HL-60 (cell line): Measurements from ENCODE around the gene ADAMTS12.

Experiments used
- DNase-seq, 2 experiments: peaks; one replicate each; pipeline ENCODE4 v3.0.0-alpha.2; 2010 to 2020; ENCODE audit warnings: low read depth in 1 of 2, low spot score in 1 of 2
- H3K27ac ChIP-seq: fragments of 250-450 bp; sonication (Bioruptor Pico); replicated peaks from 2 replicates; pipeline ENCODE4 v1.5.1; 2020; ENCODE audit warnings: mild to moderate bottlenecking, moderate library complexity
- H3K27me3 ChIP-seq: fragments of 250-450 bp; sonication (Bioruptor Pico); 2 replicates; pipeline ENCODE4 v1.5.1; 2021; ENCODE audit warnings: mild to moderate bottlenecking, moderate library complexity; ENCODE audit not compliant: insufficient read depth, poor library complexity, severe bottlenecking
- H3K4me3 ChIP-seq: replicated peaks from 2 replicates; pipeline ENCODE4 v1.5.1; 2011; ENCODE audit warnings: mild to moderate bottlenecking, control low read depth, low read length; ENCODE audit not compliant: insufficient read depth
- CTCF ChIP-seq: IDR thresholded peaks from one replicate; pipeline ENCODE4 v1.5.1; 2011; ENCODE audit warnings: low read length, control low read depth, inconsistent platforms; ENCODE audit not compliant: insufficient read depth
- GABPA ChIP-seq: IDR thresholded peaks from 2 replicates; pipeline ENCODE4 v1.6.1; 2012; ENCODE audit warnings: low read depth
- POLR2AphosphoS5 ChIP-seq: IDR thresholded peaks from 2 replicates; pipeline ENCODE4 v1.6.1; 2012; ENCODE audit warnings: low read depth
- SPI1 ChIP-seq: IDR thresholded peaks from 2 replicates; pipeline ENCODE4 v1.6.1; 2012; ENCODE audit warnings: low read depth, mild to moderate bottlenecking, borderline replicate concordance
- TF ChIP-seq, protein P1 (sequence below): IDR thresholded peaks from 2 replicates; pipeline ENCODE4 v1.6.1; 2012; ENCODE audit warnings: low read depth; ENCODE audit not compliant: insufficient replicate concordance

Gene ADAMTS12

DNA sequence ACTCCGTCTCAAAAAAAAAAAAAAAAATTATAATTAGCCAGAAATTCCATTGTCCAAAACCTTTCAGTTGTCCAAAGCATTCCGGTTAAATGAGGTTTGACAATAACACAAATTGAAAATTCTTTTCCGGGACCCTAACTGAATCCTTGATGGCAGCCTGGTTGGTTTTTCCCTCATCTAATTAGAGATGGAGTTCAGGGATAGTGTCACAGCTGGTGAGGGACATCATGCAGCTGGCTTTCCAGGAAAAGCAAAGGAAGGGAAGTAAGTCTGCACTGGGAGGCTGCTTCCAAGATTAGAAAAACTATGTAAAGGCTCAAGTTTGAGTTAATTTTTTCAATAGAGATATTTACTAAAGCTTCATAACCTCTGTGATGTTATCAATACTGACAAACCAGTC lies 195.4 kb downstream of the ADAMTS12 start:
- DNase-seq = no peak
- Histone ChIP-seq H3K27ac (no peak overlapping the region), H3K27me3 (no peaks in the 10 kb centered on the region), H3K4me3 (no peak overlapping the region)
- TF ChIP-seq SPI1 = no peak
- TF ChIP-seq, protein P1, sequence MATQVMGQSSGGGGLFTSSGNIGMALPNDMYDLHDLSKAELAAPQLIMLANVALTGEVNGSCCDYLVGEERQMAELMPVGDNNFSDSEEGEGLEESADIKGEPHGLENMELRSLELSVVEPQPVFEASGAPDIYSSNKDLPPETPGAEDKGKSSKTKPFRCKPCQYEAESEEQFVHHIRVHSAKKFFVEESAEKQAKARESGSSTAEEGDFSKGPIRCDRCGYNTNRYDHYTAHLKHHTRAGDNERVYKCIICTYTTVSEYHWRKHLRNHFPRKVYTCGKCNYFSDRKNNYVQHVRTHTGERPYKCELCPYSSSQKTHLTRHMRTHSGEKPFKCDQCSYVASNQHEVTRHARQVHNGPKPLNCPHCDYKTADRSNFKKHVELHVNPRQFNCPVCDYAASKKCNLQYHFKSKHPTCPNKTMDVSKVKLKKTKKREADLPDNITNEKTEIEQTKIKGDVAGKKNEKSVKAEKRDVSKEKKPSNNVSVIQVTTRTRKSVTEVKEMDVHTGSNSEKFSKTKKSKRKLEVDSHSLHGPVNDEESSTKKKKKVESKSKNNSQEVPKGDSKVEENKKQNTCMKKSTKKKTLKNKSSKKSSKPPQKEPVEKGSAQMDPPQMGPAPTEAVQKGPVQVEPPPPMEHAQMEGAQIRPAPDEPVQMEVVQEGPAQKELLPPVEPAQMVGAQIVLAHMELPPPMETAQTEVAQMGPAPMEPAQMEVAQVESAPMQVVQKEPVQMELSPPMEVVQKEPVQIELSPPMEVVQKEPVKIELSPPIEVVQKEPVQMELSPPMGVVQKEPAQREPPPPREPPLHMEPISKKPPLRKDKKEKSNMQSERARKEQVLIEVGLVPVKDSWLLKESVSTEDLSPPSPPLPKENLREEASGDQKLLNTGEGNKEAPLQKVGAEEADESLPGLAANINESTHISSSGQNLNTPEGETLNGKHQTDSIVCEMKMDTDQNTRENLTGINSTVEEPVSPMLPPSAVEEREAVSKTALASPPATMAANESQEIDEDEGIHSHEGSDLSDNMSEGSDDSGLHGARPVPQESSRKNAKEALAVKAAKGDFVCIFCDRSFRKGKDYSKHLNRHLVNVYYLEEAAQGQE = no peak
- TF ChIP-seq CTCF = no peak
- no peak for TF ChIP-seq GABPA
- no peak for TF ChIP-seq POLR2AphosphoS5

- TF ChIP-seq, protein P1 = no peak
- no peaks in the 10 kb centered on the region for H3K27me3 ChIP-seq
- DNase-seq = no peak
- no peak overlapping the region for H3K27ac ChIP-seq
- no peak overlapping the region for H3K4me3 ChIP-seq
Measured at GRCh38 chr5:33692980-33693379, 198.8 kb downstream of the ADAMTS12 start.

DNA sequence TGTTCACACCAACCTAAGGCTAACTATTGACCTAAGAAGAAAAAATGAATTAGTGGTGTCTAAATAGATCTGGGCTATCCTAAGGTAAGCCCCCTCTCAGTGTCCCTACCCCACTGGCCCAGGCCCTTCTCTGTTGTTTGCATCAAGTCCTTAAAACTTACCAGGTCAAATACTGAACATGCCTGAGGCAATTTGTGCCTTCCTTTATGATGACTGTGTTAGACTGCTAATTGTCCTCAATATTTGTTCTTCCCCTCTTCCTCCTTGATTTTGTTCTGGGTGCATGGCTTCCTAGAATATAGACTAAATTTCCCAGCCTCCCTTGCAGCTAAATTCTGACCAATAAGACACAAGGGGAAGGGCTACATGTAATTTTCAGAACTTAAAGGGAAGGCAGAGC lies 199.9 kb downstream of the ADAMTS12 start:
- Histone ChIP-seq H3K27ac (no peak overlapping the region), H3K4me3 (no peak overlapping the region), H3K27me3 (no peaks in the 10 kb centered on the region)
- no peak for DNase-seq
- TF ChIP-seq SPI1 = no peak

- TF ChIP-seq SPI1 = no peak
- no peak for TF ChIP-seq GABPA
- TF ChIP-seq CTCF = no peak
- no peak for TF ChIP-seq POLR2AphosphoS5
- TF ChIP-seq, protein P1 = no peak
Measured at GRCh38 chr5:33690374-33691135, 201.2 kb downstream of the ADAMTS12 start.

More at GRCh38 chr5:33690374-33691135, 201.2 kb downstream of the ADAMTS12 start:
- Histone ChIP-seq H3K4me3 (no peak overlapping the region), H3K27ac (no peak overlapping the region), H3K27me3 (no peaks in the 10 kb centered on the region)
- DNase-seq = no peak
